Measurements from ENCODE around the gene RPS6KA5. TPM values are rescaled to one million over a fixed set of nuclear protein-coding genes. Genes with fewer than 3 reads are reported as not detected.
A peak's percentile ranks its signal among the peaks of the same experiment; 100 is the strongest.

Gene RPS6KA5
- total RNA-seq, 4 donors from 2014 or later = 30.8 to 48.6 (median 36.6) TPM

GRCh38 chr14:91061056-91061887 lies 831 bp upstream of the RPS6KA5 start:
- TF ChIP-seq POLR2A (IDR thresholded peaks at IDR 0.05) (peak; percentile 20 to 28), POLR2AphosphoS5 (IDR thresholded peaks at IDR 0.05) (peak; percentile 89), EP300 (IDR thresholded peaks at IDR 0.05) (no peak)
- Histone ChIP-seq H3K9me3 (no peaks in the 10 kb centered on the region), H3K27ac (peak overlapping the region; percentile 83 to 90 (median 86)), H3K36me3 (no peaks in the 10 kb centered on the region), H3K27me3 (no peaks in the 10 kb centered on the region), H3K4me3 (peak overlapping the region; percentile 51 to 57), H3K4me1 (peaks cover 4 to 70% (median 24%) of the 10 kb centered on the region in 3 donors)
- ATAC-seq = no peak
- 0% methylated on average over 25 of the region's 26 CpGs for WGBS, 2 donors (ENCODE audit: low coverage in 1 of 2)

GRCh38 chr14:91059576-91060350 lies 678 bp downstream of the RPS6KA5 start:
- peak; percentile 51 for ATAC-seq

GRCh38 chr14:91058042-91058581 lies 2.3 kb downstream of the RPS6KA5 start:
- 22 to 47% methylated on average over 6 of the region's 6 CpGs for WGBS, 2 donors (ENCODE audit: low coverage in 1 of 2)
- peaks cover 0 to 53% (median 13%) of the 10 kb centered on the region in 3 donors for H3K4me1 ChIP-seq
- peak overlapping the region; percentile 96 to 99 (median 98) for H3K27ac ChIP-seq
- peak overlapping the region; percentile 83 to 97 for H3K4me3 ChIP-seq
- H3K9me3 ChIP-seq = no peaks in the 10 kb centered on the region
- TF ChIP-seq CTCF (IDR thresholded peaks at IDR 0.05) (no peak), POLR2AphosphoS5 (IDR thresholded peaks at IDR 0.05) (no peak)
- no peaks in the 10 kb centered on the region for H3K27me3 ChIP-seq
- H3K36me3 ChIP-seq = no peaks in the 10 kb centered on the region
- no peak for ATAC-seq

More at GRCh38 chr14:91059576-91060350, 678 bp downstream of the RPS6KA5 start:
- 0 to 3% methylated on average over 9 to 14 of the region's 72 CpGs for WGBS, 2 donors (ENCODE audit: low coverage in 1 of 2)
- H3K9me3 ChIP-seq = no peaks in the 10 kb centered on the region
- H3K27me3 ChIP-seq = no peaks in the 10 kb centered on the region
- H3K27ac ChIP-seq = peak overlapping the region; percentile 96 to 99 (median 98)
- peak overlapping the region; percentile 83 to 97 for H3K4me3 ChIP-seq
- no peak for TF ChIP-seq POLR2AphosphoS5 (IDR thresholded peaks at IDR 0.05)
- peak in 1 of 4 experiments; percentile 13 for TF ChIP-seq CTCF (IDR thresholded peaks at IDR 0.05)
- H3K36me3 ChIP-seq = no peaks in the 10 kb centered on the region
- H3K4me1 ChIP-seq = peaks cover 0 to 65% (median 20%) of the 10 kb centered on the region in 3 donors

GRCh38 chr14:91056361-91056760 lies 4.1 kb downstream of the RPS6KA5 start:
- ATAC-seq = no peak
- Histone ChIP-seq H3K9me3 (no peaks in the 10 kb centered on the region), H3K27me3 (no peaks in the 10 kb centered on the region), H3K4me3 (no peak overlapping the region), H3K4me1 (peaks cover 0 to 36% (median 9%) of the 10 kb centered on the region in 3 donors), H3K36me3 (no peaks in the 10 kb centered on the region), H3K27ac (peak overlapping the region in 3 of 4 donors; percentile 41 to 69 (median 44))
- 69 to 92% methylated on average over 1 to 3 of the region's 3 CpGs for WGBS, 2 donors (ENCODE audit: low coverage in 1 of 2)
- no peak for TF ChIP-seq CTCF (IDR thresholded peaks at IDR 0.05)
- no peak for TF ChIP-seq POLR2AphosphoS5 (IDR thresholded peaks at IDR 0.05)
- no peak for TF ChIP-seq POLR2A (IDR thresholded peaks at IDR 0.05)
- TF ChIP-seq EP300 (IDR thresholded peaks at IDR 0.05) = no peak

GRCh38 chr14:91055016-91055415 lies 5.4 kb downstream of the RPS6KA5 start:
- H3K4me1 ChIP-seq = peaks cover 0 to 39% (median 8%) of the 10 kb centered on the region in 3 donors

More at GRCh38 chr14:91055016-91055415, 5.4 kb downstream of the RPS6KA5 start:
- Histone ChIP-seq H3K27ac (peak overlapping the region in 3 of 4 donors; percentile 41 to 69 (median 44)), H3K27me3 (no peaks in the 10 kb centered on the region), H3K9me3 (no peaks in the 10 kb centered on the region), H3K4me3 (no peak overlapping the region), H3K36me3 (no peaks in the 10 kb centered on the region)
- no peak for ATAC-seq
- TF ChIP-seq POLR2A (IDR thresholded peaks at IDR 0.05) = no peak
- TF ChIP-seq EP300 (IDR thresholded peaks at IDR 0.05) = no peak
- TF ChIP-seq POLR2AphosphoS5 (IDR thresholded peaks at IDR 0.05) = no peak
- no peak for TF ChIP-seq CTCF (IDR thresholded peaks at IDR 0.05)

All from gastroesophageal sphincter (tissue), 4 donors.